Pancreas (tissue), 10 donors: ENCODE results near the gene SUCNR1. TPM values are rescaled to one million over a fixed set of nuclear protein-coding genes. Genes with fewer than 3 reads are reported as not detected.

ENCODE experiments used
- ATAC-seq, 4 donors: fragments of 200-7000 bp; cut with Tn5 transposase; one replicate each; pipeline versions ENCODE4 v1.8.0 to v1.9.1; 2020; ENCODE audit warnings: mild to moderate bottlenecking in 4 of 4, moderate library complexity in 4 of 4
- DNase-seq, 6 donors: peaks; one replicate each; pipeline ENCODE4 v3.0.0-alpha.2; 2020
- FAIRE-seq: peaks from 2 replicates; lab custom pipeline; 2012; peaks lifted over from hg19 to GRCh38; lab: Jason Lieb, UNC
- H3K27ac ChIP-seq, 4 donors: fragments of 200-600 bp; sonication (generic); 1 replicate in 3 of 4; 2 replicates in 1 of 4; pipeline versions ENCODE4 v1.5.0 to v1.8.0; 2020
- H3K27me3 ChIP-seq, 4 donors: fragments of 200-600 bp; one replicate each; pipeline ENCODE4 v1.8.0; 2021
- H3K36me3 ChIP-seq, 3 donors: fragments of 200-600 bp; sonication (generic) in 1 of 3; one replicate each; pipeline versions ENCODE4 v1.5.0 to v1.8.0; 2020 to 2021
- H3K4me1 ChIP-seq, 3 donors: fragments of 200-600 bp; one replicate each; pipeline ENCODE4 v1.8.0; 2021
- H3K4me3 ChIP-seq, 4 donors: fragments of 200-600 bp; sonication (generic) in 2 of 4; one replicate each; pipeline versions ENCODE4 v1.5.0 to v1.8.0; 2020 to 2021
- H3K9me3 ChIP-seq, 4 donors: fragments of 200-600 bp; one replicate each; pipeline ENCODE4 v1.8.0; 2021
- WGBS, 2 donors: extraction: QIAGEN DNeasy Blood & Tissue Kit; methylation state at CpG; one replicate each; pipeline ENCODE4 v1.1.7; 2013; 5-methylcytosine and 5-hydroxymethylcytosine counted together
- intact Hi-C, 3 donors: fragments of 100-400 bp; cut with DNase I; formaldehyde crosslinking; loops; one replicate each; pipeline versions ENCODE4 v1.11.1 to v1.14.2; 2022
- polyA plus RNA-seq, 2 donors: library from polyadenylated mRNA; stranded (reverse); fragments of 200-250 nt; gene quantifications; one replicate each; pipeline ENCODE4 v1.2.3, GENCODE V29; 2013
- total RNA-seq, 6 donors: library from RNA; stranded (reverse); fragmentation: NEBNext Ultra II Directional in 4 of 6; extraction: Animal tissue kit (Norgen Biotek cat#: 25700) in 4 of 6; gene quantifications; one replicate each; pipeline versions ENCODE4 v1.2.1 to v1.2.4, GENCODE V29; 2021 to 2023
- TF ChIP-seq, protein P1 (sequence below), 4 donors: fragments of 200-600 bp; sonication (generic) in 3 of 4; IDR thresholded peaks; one replicate each; pipeline versions ENCODE4 v1.5.0 to v1.8.0; 2021; ENCODE audit warnings: antibody characterized with exemption in 4 of 4
- donor health status: healthy with polysubstance abuse.
- donor health status: DM: no; HTN: no; CAD: no; lungs with moderate emphysema.
- donor health status: DM: no; HTN: no; CAD: no.
- donor health status: control.
- donor health status: control.
- donor health status: Bipolar disorder and iron deficiency.
- donor health status: DM: yes; HTN: yes; CAD: no.
- donor health status: DM: no; HTN: no; CAD: no.
- donor health status: DM: no; HTN: no; CAD: no.
- donor health status: DM: yes; HTN: yes; CAD: no.

The SUCNR1 gene
- total and polyA plus RNA-seq, 8 donors, result 0.02 to 0.23 (median 0.09) TPM; not detected in 1

DNA sequence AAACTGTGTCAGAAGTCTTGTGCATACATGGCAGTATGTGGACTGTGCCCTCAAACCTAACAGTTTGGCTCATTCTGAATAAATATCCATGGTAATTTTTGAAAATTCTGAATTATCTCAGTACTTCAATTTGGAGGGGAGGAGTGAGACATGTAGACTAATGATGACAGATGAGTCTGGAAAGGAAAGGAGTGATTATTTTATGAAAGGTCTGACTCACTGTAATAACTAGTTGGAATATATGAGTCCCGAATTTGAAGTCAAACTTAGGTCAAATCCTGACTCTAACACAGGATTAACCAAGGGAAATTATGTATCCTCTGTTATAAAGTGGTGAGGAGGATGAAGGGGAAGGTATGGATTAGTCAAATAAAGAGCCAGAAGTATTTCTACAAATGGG is 38.6 kb downstream of the SUCNR1 start:
- DNase-seq (no peak), ATAC-seq (no peak), FAIRE-seq (no peak)
- Histone ChIP-seq H3K27ac (no peak overlapping the region), H3K4me3 (no peak overlapping the region), H3K4me1 (no peaks in the 10 kb centered on the region), H3K9me3 (no peaks in the 10 kb centered on the region), H3K27me3 (no peaks in the 10 kb centered on the region), H3K36me3 (no peaks in the 10 kb centered on the region)
- intact Hi-C loops, result no loop called here
- 42 to 61% methylated on average over 1 of the region's 1 CpG for WGBS, 2 donors
- TF ChIP-seq, protein P1, sequence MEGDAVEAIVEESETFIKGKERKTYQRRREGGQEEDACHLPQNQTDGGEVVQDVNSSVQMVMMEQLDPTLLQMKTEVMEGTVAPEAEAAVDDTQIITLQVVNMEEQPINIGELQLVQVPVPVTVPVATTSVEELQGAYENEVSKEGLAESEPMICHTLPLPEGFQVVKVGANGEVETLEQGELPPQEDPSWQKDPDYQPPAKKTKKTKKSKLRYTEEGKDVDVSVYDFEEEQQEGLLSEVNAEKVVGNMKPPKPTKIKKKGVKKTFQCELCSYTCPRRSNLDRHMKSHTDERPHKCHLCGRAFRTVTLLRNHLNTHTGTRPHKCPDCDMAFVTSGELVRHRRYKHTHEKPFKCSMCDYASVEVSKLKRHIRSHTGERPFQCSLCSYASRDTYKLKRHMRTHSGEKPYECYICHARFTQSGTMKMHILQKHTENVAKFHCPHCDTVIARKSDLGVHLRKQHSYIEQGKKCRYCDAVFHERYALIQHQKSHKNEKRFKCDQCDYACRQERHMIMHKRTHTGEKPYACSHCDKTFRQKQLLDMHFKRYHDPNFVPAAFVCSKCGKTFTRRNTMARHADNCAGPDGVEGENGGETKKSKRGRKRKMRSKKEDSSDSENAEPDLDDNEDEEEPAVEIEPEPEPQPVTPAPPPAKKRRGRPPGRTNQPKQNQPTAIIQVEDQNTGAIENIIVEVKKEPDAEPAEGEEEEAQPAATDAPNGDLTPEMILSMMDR (IDR thresholded peaks at IDR 0.05), result no peak

DNA sequence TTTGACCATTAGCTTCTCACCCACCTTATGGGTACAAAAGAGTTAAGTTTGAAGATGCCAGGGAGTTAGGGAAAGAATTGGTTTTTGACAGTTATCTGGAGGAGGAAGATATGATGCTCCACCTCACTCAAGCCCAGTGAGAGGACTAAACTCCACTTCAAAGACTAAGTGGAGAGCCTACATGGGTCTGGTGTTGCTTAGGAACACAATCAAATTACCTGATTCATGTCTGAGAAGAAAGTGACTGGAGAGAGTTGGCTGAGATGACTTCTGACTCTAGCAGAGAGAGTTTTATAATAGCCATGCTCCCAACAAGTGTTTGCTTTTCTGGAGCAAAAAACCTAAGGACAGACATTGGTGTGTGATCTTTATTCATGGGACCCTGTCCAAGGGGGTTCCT is 43.3 kb downstream of the SUCNR1 start:
- no peaks in the 10 kb centered on the region for H3K4me1 ChIP-seq
- no peak overlapping the region for H3K27ac ChIP-seq
- TF ChIP-seq, protein P1 (IDR thresholded peaks at IDR 0.05), result no peak
- H3K36me3 ChIP-seq, result no peaks in the 10 kb centered on the region
- DNase-seq (no peak), ATAC-seq (no peak), FAIRE-seq (no peak)
- no peak overlapping the region for H3K4me3 ChIP-seq
- no peaks in the 10 kb centered on the region for H3K27me3 ChIP-seq
- no peaks in the 10 kb centered on the region for H3K9me3 ChIP-seq
- intact Hi-C loops, result no loop called here

DNA sequence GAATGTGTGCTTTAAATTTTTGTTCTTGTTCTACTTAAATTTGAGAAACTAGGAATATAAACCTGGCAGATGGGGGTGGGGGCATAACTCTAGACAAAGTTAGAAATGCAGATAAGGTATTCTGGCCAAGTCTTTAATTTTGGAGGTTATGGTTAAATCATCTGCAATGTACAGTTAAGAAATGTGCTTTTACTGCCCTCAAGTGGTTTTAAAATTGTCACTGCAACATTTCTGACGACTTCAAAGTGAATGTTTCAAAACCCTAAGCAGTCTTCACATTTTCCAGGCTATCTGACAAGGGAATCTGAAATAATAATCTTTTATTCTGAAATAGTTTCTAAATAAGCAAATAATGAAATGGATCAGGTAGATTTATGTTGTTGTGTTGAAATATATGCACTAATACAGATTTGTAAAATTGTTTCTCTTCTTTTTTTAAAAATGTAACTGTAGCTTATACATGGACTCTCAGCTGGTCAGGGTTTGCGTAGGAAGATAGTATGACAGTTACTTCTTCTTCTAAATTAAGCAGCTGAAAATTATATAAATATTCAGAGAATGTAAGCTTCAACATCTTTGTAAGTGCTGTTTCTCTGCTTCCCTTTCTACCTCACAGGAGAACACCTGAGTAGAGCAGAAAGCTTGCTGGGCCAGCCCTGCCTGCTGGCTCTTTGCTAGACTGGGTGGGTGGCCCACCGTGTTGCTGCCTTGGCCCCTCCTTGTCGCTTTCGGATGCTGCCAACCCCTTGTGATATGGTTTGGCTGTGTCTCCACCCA is 45.0 kb downstream of the SUCNR1 start:
- Histone ChIP-seq H3K27ac (no peak overlapping the region), H3K27me3 (no peaks in the 10 kb centered on the region), H3K36me3 (no peaks in the 10 kb centered on the region), H3K9me3 (no peaks in the 10 kb centered on the region), H3K4me3 (no peak overlapping the region), H3K4me1 (no peaks in the 10 kb centered on the region)
- DNase-seq (no peak), ATAC-seq (peak in 3 of 4 donors; percentile 71 to 79 (median 74)), FAIRE-seq (peak; percentile 95)
- intact Hi-C loops, result no loop called here
- 34 to 39% methylated on average over 5 of the region's 5 CpGs for WGBS, 2 donors
- TF ChIP-seq, protein P1 (IDR thresholded peaks at IDR 0.05), result peak in 3 of 4 donors; percentile 27 to 38 (median 29)

DNA sequence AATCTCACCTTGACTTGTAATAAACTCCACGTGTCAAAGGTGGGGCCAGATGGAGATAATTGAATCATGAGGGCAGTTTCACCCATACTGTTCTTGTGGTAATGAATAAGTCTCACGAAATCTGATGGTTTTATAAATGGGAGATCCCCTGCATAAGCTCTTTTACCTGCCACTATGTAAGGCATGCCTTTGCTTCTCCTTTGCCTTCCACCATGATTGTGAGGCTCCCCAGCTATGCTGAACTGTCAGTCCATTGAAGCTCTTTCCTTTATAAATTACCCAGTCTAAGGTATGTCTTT is 45.5 kb downstream of the SUCNR1 start:
- intact Hi-C loops, result no loop called here
- WGBS, 2 donors, result 46 to 60% methylated on average over 2 of the region's 2 CpGs

DNA sequence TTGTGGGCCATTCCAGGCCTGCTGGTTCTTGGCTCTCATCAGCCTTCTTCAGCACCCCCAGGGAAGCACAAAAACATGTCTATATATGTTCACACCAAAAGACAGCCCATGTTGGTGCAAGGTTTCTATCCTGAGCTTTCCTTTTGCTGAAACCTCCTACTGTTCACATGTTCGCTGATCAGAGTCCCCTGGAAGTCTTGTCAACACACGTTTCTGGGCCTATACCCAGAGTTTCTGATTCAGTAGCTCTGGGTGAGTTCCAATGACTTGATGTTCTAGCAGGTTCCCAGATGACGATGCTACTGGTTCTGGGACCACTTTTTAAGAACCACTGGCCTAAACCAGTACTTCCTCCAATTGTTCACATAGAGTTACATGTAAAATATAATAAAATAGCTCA is 46.0 kb downstream of the SUCNR1 start:
- no peaks in the 10 kb centered on the region for H3K27me3 ChIP-seq

More for the DNA sequence above, 45.5 kb downstream of the SUCNR1 start:
- FAIRE-seq (no peak), DNase-seq (no peak), ATAC-seq (no peak)
- Histone ChIP-seq H3K27me3 (no peaks in the 10 kb centered on the region), H3K27ac (no peak overlapping the region), H3K4me1 (no peaks in the 10 kb centered on the region), H3K9me3 (no peaks in the 10 kb centered on the region), H3K4me3 (no peak overlapping the region), H3K36me3 (no peaks in the 10 kb centered on the region)
- TF ChIP-seq, protein P1 (IDR thresholded peaks at IDR 0.05), result no peak

More for the DNA sequence above, 46.0 kb downstream of the SUCNR1 start:
- no peak for FAIRE-seq
- intact Hi-C loops, result no loop called here
- no peak for ATAC-seq
- no peak overlapping the region for H3K4me3 ChIP-seq
- TF ChIP-seq, protein P1 (IDR thresholded peaks at IDR 0.05), result no peak
- no peak for DNase-seq
- no peaks in the 10 kb centered on the region for H3K9me3 ChIP-seq
- H3K36me3 ChIP-seq, result no peaks in the 10 kb centered on the region
- WGBS, 2 donors, result 65 to 75% methylated on average over 3 of the region's 3 CpGs
- no peak overlapping the region for H3K27ac ChIP-seq
- no peaks in the 10 kb centered on the region for H3K4me1 ChIP-seq
